OCI-LY1 (cell line): ENCODE measurements around the gene HRNR.

ENCODE experiments used
- H2AFZ ChIP-seq: fragments of 200-600 bp; sonication (generic), shearing (Covaris generic); 2 replicates; pipeline ENCODE4 v1.6.0; 2014; ENCODE audit warnings: antibody characterized with exemption, mild to moderate bottlenecking, low read length
- H3F3A ChIP-seq: fragments of 200-600 bp; sonication (generic), shearing (Covaris generic); 2 replicates; pipeline ENCODE4 v1.6.0; 2014; ENCODE audit warnings: mild to moderate bottlenecking, antibody characterized with exemption, low read length, moderate library complexity; ENCODE audit not compliant: insufficient read depth
- H3K27ac ChIP-seq: fragments of 200-600 bp; sonication (generic); 2 replicates; pipeline ENCODE4 v1.5.1; 2014; ENCODE audit warnings: low read length, mixed run types, mild to moderate bottlenecking, low read depth; ENCODE audit not compliant: poor library complexity, severe bottlenecking
- H3K27me3 ChIP-seq: fragments of 200-600 bp; sonication (generic); 2 replicates; pipeline ENCODE4 v1.6.0; 2014; ENCODE audit warnings: antibody characterized with exemption, mild to moderate bottlenecking, low read length, moderate library complexity; ENCODE audit not compliant: insufficient read depth
- H3K36me3 ChIP-seq: fragments of 200-600 bp; sonication (generic); 2 replicates; pipeline ENCODE4 v1.6.1; 2014; ENCODE audit warnings: mild to moderate bottlenecking, antibody characterized with exemption, low read length, moderate library complexity, mixed read lengths; ENCODE audit not compliant: insufficient read depth
- H3K4me1 ChIP-seq: fragments of 200-600 bp; sonication (generic); 2 replicates; pipeline ENCODE4 v1.5.1; 2014; ENCODE audit warnings: mild to moderate bottlenecking, low read length, moderate library complexity; ENCODE audit not compliant: insufficient read depth, severe bottlenecking
- H3K4me2 ChIP-seq: fragments of 200-600 bp; sonication (generic), shearing (Covaris generic); 2 replicates; pipeline ENCODE4 v1.6.1; 2014; ENCODE audit warnings: low read length
- H3K4me3 ChIP-seq: fragments of 200-600 bp; sonication (generic); 2 replicates; pipeline ENCODE4 v1.5.1; 2014; ENCODE audit warnings: low read length, low read depth, mild to moderate bottlenecking, mixed read lengths; ENCODE audit not compliant: poor library complexity, severe bottlenecking
- H3K79me2 ChIP-seq: fragments of 200-600 bp; shearing (Covaris generic); 2 replicates; pipeline ENCODE4 v1.6.1; 2016; ENCODE audit warnings: mixed run types, low read length, mixed read lengths; ENCODE audit not compliant: insufficient read depth
- H3K9ac ChIP-seq: fragments of 200-600 bp; sonication (generic), shearing (Covaris generic); 2 replicates; pipeline ENCODE4 v1.6.1; 2014; ENCODE audit warnings: mild to moderate bottlenecking, low read length, mixed read lengths
- H3K9me2 ChIP-seq: fragments of 200-600 bp; sonication (generic), shearing (Covaris generic); 2 replicates; pipeline ENCODE4 v1.6.1; 2014; ENCODE audit warnings: low read depth, mild to moderate bottlenecking, low read length, mixed read lengths
- H3K9me3 ChIP-seq: fragments of 200-600 bp; shearing (Covaris generic); 2 replicates; pipeline ENCODE4 v1.6.1; 2014; ENCODE audit warnings: low read length, mixed read lengths
- H4K20me1 ChIP-seq: fragments of 200-600 bp; sonication (generic), shearing (Covaris generic); 2 replicates; pipeline ENCODE4 v1.6.0; 2016; ENCODE audit warnings: mild to moderate bottlenecking, low read length; ENCODE audit not compliant: insufficient read depth
- EZH2 ChIP-seq: fragments of 200-600 bp; sonication (generic), shearing (Covaris generic); IDR thresholded peaks from 2 replicates; pipeline ENCODE4 v1.8.0; 2017; ENCODE audit warnings: borderline replicate concordance, mixed run types, mild to moderate bottlenecking, antibody characterized with exemption, low read length, moderate library complexity, mixed read lengths
- TF ChIP-seq, protein P1 (sequence below): fragments of 200-600 bp; sonication (generic), shearing (Covaris generic); IDR thresholded peaks from 2 replicates; pipeline ENCODE4 v1.5.1; 2017; ENCODE audit warnings: mild to moderate bottlenecking, antibody characterized with exemption, low read length, moderate library complexity, mixed read lengths

Gene HRNR

GRCh38 chr1:152228831-152229230 is 4.8 kb upstream of the HRNR start:
- Histone ChIP-seq H3K4me3 (no peak overlapping the region), H3K4me1 (no peaks in the 10 kb centered on the region), H3K9me2 (no peaks in the 10 kb centered on the region), H3K27ac (no peak overlapping the region), H3K36me3 (no peaks in the 10 kb centered on the region), H3K9me3 (no peaks in the 10 kb centered on the region), H3K9ac (no peak overlapping the region), H2AFZ (no peak overlapping the region), H3K27me3 (no peaks in the 10 kb centered on the region), H3K4me2 (no peak overlapping the region), H3F3A (no peaks in the 10 kb centered on the region), H3K79me2 (no peaks in the 10 kb centered on the region), H4K20me1 (no peaks in the 10 kb centered on the region)
- no peak for TF ChIP-seq EZH2
- TF ChIP-seq, protein P1, sequence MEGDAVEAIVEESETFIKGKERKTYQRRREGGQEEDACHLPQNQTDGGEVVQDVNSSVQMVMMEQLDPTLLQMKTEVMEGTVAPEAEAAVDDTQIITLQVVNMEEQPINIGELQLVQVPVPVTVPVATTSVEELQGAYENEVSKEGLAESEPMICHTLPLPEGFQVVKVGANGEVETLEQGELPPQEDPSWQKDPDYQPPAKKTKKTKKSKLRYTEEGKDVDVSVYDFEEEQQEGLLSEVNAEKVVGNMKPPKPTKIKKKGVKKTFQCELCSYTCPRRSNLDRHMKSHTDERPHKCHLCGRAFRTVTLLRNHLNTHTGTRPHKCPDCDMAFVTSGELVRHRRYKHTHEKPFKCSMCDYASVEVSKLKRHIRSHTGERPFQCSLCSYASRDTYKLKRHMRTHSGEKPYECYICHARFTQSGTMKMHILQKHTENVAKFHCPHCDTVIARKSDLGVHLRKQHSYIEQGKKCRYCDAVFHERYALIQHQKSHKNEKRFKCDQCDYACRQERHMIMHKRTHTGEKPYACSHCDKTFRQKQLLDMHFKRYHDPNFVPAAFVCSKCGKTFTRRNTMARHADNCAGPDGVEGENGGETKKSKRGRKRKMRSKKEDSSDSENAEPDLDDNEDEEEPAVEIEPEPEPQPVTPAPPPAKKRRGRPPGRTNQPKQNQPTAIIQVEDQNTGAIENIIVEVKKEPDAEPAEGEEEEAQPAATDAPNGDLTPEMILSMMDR, result no peak

DNA sequence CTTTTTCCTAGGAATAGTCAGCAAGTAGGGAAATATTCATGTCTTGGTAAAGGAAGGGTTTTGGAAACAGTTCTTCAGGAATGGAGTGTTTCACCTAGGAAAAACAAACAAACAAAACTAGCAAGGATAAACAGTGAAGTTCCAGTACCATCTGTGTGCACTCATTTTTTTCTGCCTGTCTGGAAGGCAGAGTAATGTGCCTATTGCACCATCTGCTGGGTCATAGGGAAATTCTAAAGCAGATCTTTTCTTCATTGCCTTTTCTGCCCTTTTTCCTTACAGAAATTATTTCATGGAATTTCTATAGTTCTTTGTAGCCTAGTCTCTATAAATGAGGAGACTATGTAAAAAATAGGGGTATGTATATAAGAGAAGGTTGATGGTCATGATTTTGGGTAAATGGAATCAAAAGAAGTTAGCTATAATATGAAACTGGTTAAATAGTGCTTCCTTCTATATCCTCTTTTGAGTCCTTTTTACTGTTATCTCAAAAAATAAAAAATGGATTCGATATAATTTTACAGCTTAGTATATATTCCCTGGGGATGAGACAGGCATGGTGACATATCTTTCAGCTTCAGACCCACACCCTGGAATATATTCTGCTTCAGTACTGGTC is 3.4 kb upstream of the HRNR start:
- Histone ChIP-seq H4K20me1 (no peaks in the 10 kb centered on the region), H3K36me3 (no peaks in the 10 kb centered on the region), H3K4me2 (no peak overlapping the region), H3K27ac (no peak overlapping the region), H3K4me3 (no peak overlapping the region), H2AFZ (no peak overlapping the region), H3K9ac (no peak overlapping the region), H3K4me1 (no peaks in the 10 kb centered on the region), H3F3A (no peaks in the 10 kb centered on the region), H3K79me2 (no peaks in the 10 kb centered on the region), H3K27me3 (no peaks in the 10 kb centered on the region), H3K9me3 (no peaks in the 10 kb centered on the region), H3K9me2 (no peaks in the 10 kb centered on the region)
- no peak for TF ChIP-seq EZH2
- TF ChIP-seq, protein P1, result no peak

DNA sequence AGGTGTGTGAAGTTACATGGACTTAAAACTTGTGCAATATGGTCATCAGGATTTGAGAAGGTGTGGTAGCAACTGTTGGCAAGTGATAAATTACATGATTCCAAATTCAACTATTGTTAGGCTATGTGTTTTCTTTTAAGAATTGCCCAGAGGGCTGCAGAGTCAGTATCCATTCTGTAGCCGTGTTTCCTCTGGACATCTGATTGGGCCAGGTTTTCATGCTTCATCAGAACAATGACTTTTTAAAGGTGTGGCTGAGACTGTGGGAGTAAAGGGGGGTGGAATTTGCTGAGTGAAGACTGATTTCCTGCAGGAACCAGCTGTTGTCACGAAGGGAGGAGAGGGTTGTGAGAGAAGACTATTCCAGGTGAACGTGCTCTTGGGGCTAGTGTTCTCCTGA is 1.7 kb upstream of the HRNR start:
- Histone ChIP-seq H3K9ac (no peak overlapping the region), H3K79me2 (no peaks in the 10 kb centered on the region), H3K27ac (no peak overlapping the region), H3F3A (no peaks in the 10 kb centered on the region), H4K20me1 (no peaks in the 10 kb centered on the region), H3K36me3 (no peaks in the 10 kb centered on the region), H3K27me3 (no peaks in the 10 kb centered on the region), H3K9me3 (no peaks in the 10 kb centered on the region), H3K4me1 (no peaks in the 10 kb centered on the region), H2AFZ (no peak overlapping the region), H3K4me2 (no peak overlapping the region), H3K9me2 (no peaks in the 10 kb centered on the region), H3K4me3 (no peak overlapping the region)
- TF ChIP-seq EZH2, result no peak
- TF ChIP-seq, protein P1, result no peak
